Measurements from ENCODE around the gene CASP1. TPM values are rescaled to one million over a fixed set of nuclear protein-coding genes. Genes with fewer than 3 reads are reported as not detected.
"Not testable (repeated sequence)": the region's sequence is repeated elsewhere in the genome, so short reads cannot be mapped to it uniquely, and the experiment has no call there.

The CASP1 gene
- total RNA-seq: 10 to 100 TPM; 26.5 to 30.3 TPM

DNA sequence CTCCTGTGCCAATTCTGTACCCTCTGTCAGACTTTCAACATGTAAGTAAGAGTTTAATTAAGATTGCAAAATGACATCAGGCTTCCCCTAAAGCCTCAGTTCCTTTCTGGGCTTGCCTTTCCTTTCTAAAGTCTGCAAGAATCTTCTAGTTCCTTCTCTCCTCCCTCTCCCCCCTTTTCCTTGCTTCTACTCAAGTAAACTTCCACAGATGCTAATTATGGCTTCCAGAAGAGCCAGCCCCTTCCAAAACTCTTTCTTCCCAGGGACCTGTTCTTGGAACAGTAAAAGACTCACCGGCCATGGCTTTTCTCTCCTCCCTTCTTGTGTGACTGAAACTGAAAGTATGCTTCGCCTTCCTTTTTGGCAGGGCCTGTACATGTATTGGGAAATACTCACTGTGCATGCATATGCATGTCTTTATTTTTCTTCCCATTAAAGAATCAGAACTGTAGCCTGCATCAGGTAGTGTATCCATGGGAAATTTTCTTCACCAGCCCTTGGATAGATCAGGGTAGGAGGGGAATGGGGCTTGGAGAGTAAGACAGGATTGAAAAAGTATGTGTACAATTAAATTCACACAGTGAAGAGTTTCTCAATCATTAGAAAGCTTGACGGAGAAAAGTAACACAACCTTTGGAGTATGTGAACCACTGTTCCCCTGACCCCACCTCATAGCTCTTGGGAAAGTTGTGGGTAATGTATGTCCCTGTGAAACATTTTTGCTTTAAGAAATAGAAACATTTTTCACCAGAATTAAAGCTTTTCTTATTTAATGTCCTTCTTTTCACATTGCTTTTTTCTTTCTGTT is at the start of gene CASP1:
CASP1 (minus strand) TSS at position 332 of the 808 bp plus-strand sequence; CDS start at position 301, 31 bp downstream.
- ChIA-PET CTCF (interaction anchor here (0.6 to 0.8 kb wide), 2 partner anchors 14 to 86 kb away, joined by 3 read pairs; no protein-coding TSS in a partner anchor), POLR2A (interaction anchor here (0.6 kb wide), 1 partner anchor 68 kb away, joined by 3 read pairs; no protein-coding TSS in a partner anchor)

DNA sequence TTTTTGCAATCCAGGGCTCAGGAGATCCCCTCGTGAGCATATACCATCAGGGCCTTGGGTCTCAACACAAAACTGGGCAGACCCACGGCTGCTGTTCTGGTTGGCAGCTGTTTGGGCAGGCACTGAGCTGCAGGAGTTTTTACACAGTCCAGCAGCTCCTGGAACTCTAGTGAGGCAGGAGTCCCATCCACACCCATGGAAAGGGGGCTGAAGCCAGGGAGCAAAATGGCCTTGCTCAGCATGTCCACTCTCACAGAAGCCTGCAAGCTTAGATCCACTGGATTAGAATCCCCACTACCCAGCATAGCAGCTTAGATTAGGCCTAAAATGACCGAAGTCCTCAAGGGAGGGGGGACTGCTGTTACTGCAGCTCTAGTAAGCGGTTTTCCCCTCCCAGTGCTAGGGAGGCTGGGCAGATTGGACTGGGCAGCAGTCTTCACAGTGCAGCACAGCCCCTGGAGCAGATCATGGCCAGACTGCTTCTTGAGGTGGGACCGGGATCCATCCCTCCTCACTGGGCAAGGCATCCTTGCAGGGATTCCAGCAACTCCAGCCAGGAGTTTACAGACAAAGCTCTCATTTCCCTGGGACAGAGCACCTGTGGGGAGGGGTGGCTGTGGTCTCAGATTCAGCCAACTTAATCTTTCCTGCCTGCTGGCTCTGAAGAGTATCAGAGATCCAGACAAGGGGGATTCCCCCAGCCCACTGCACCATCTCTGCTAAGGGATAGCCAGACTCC is 46.6 kb upstream of the CASP1 start:
- ChIA-PET CTCF (no interaction called here), POLR2A (no interaction called here)

DNA sequence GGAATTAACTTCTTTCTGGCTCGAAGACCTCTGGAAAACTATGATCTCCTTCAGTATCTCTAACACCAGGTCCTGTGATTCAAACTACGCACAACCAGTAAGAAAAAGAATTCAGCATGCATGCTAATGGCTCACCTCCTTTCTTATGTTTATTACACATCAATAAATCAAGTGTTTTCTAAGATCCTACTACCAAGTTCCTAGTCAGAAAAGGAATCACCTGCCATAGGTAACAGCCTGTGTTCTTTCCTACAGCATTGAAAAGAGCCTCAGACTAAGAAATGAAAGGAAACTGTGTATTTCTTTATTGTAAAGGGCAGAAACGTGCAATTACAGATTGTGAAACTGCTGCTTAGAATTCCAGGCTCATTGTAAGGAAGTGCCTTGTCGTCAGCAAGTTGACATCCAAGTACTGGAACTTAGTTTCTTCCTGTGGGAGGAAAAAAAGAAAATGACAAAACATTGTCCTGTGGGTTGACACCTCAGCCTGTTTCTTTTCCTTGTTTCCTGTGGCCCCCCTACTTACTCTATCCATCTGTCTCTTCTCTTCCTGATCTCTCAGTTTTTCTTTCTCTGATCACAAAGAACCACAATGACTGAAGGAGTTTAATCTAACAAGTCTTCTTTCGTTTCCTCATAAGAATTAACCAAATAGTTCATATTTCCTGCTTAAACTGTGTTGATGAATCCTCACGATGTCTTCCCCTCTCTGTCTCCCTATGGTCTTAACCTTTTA is 45.4 kb upstream of the CASP1 start:
- CTCF ChIA-PET: not testable (repeated sequence)

DNA sequence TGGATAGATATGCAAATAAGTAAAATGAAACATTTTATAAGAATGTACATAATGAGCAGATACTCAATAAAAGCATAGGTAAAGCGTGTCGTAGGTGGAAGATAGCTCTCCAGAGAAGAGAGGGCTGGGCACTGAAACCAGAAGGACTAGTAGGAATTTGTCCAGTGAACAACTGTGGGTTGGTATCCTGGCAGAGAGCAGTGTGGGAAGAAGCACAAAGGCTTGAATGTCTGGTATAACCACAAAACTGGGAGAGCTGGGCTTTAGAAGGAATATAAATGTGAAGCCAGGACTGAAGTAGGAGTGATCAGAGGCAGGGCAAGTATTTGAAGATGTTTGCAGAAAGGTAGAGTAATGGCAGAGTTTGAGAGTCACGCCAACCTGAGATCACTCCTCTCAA is 43.3 kb upstream of the CASP1 start:
- POLR2A ChIA-PET: interaction anchor here (0.7 kb wide), 1 partner anchor 23 kb away, joined by 3 read pairs; no protein-coding TSS in a partner anchor

More for the DNA sequence above, 45.4 kb upstream of the CASP1 start:
- POLR2A ChIA-PET: not testable (repeated sequence)

DNA sequence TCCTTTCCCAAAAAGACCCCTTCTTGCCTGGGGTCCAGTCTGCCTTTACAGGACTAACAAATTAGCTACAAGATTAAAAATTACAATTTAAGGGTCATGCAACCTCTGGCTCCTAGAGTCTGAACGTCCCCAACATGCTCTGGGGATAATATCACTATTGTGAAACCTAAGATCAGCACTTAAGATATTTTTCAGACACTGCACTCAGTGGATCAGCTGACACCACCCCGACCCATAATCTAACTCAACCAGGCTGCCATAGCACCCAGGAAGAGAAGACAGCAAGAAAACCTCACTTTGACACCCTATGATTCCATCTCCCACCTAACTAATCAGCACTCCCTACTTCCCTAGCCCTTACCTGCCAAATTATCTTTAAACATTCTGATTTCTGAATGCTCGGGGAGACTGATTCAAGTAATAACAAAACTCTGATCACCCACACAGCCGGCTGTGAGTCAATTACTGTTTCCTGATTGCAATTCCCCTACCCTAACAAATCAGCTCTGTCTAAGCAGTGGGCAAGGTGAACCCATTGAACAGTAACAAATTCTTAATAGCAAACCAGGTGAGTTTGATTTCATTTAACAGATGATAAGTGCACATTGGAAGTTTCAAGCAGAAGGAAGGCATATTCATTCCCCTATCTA is 42.3 kb upstream of the CASP1 start:
- CTCF ChIA-PET, POLR2A ChIA-PET: not testable (repeated sequence)

More for the DNA sequence above, 43.3 kb upstream of the CASP1 start:
- CTCF ChIA-PET: no interaction called here

DNA sequence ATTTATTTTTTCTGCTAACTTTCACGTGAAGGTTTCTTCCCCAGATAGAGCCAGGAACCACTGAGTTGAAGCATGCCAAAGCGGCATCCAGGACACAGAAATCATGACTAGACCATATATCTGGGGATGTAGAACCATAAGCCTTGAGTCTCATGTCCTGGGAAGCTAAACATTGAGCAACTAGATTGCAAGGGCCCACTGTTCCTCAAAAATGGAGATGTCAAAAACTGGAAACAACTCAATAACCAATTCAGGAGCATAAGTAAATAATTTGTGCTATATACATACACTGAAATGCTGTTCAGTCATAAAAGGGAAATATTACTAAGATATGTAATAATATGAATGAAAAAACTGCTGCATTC is 39.2 kb upstream of the CASP1 start:
- ChIA-PET POLR2A (no interaction called here), CTCF (no interaction called here)

DNA sequence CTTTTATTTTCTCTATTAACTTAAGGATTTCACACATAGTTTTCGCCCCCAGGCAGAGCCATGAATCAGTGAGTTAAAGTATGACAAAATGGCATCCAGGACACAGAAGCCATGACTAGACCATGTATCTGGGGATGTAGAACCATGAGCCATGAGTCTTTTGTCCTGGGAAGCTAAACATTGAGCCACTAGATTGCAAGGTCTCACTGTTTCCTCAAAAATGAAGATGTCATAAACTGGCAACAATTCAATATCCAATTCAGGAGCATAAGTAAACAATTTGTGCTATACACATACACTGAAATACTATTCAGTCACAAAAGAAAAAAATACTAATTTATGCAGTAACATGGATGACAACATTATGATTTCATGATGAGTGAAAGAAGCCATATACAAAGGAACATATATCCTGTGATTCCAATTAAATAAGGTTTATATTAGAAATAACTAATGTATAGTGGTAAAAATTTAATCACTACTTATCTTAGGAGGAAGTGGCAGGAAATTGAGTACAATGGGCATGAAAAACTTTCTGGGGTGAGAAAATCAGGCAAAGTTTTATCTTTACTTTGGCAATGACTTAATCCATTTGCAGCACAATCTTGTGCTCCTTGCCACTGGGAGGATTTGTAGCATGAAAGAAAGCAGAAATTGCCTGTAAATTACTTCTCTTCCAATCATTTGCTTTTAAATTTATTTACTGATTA is 38.7 kb upstream of the CASP1 start:
- CTCF ChIA-PET: no interaction called here
- POLR2A ChIA-PET: no interaction called here

DNA sequence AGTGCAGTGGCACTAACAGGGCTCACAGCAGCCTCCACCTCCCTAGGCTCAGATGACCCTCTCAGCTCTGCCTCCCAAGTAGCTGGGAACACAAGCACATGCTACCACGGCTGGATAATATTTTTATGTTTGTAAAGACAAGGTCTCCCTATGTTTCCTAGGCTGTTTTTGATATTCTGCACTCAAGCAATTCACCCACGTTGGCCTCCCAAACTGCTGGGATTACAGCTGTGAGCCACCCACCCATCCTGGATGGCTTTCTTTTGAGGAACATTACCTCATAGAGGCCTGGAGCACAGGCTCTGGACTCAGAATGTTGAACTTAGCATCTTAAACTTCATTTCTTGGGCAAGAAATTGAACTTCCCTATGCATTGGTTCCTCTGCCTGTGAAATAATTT is 37.1 kb upstream of the CASP1 start:
- POLR2A ChIA-PET, CTCF ChIA-PET: not testable (repeated sequence)

DNA sequence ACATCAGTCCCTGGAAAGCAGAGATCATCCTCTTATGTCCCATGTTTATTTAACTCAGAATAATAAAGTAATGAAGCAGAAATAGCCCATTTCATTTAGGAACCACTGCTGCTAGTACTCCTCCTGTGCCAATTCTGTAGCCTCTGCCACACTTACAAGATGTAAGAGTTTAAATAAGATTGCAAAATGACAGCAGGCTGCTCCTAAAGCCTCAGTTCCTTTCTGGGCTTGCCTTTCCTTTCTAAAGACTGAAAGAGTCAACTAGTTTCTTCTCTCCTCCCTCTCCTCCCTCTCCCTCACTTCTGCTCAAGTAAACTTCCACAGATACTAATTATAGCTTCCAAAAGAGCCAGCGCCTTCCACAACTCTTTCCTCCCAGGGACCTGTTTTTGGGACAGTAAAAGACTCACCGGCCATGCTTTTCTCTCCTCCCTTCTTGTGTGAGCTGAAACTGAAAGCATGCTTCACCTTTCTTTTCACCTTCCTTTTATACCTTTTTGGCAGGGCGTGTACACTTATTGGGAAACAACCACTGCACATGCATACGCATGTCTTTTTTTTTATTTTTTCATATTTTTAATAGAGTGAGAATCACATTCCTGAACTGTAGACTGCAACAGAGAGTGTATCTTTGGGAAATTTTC is 36.3 kb upstream of the CASP1 start:
- CTCF ChIA-PET: no interaction called here
- POLR2A ChIA-PET: no interaction called here

DNA sequence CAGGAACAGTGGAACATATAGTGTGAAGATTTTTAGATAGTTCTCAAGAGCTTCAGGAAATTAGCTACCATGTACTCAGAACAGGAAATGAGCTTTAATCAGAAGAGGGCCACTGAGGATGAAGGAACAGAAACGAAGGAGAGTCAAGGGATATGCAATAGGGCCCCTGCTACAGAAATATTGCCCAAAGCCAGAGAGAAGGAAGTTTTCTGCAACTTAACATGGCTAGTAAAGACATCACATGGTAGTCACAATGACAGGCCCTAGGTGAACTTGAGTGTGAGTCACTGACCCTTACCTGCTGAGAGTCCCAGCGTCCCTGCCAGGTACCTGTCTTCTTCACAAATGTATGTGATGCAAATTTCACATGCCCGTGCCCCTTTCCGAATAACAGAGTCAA is 35.4 kb upstream of the CASP1 start:
- CTCF ChIA-PET: no interaction called here
- POLR2A ChIA-PET: no interaction called here

DNA sequence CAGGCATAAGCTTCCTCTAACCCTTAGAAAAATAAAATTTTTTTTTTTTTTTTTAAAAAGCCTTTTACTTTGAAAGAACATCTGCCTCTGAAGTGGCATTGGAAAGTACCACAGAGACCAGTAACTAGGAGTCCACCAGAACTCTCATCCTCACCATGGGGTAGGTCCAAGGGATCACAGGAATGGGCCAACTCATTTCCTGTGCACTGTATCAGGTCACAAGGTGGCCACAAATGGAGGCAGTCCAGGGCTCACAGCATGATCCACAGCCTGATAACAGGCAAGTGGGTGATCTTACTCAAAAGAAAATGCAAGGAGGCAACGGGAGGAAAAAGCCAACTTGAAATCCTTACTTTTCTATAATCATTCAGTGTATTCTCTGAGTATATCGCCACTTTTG is 34.8 kb upstream of the CASP1 start:
- POLR2A ChIA-PET, CTCF ChIA-PET: not testable (repeated sequence)

DNA sequence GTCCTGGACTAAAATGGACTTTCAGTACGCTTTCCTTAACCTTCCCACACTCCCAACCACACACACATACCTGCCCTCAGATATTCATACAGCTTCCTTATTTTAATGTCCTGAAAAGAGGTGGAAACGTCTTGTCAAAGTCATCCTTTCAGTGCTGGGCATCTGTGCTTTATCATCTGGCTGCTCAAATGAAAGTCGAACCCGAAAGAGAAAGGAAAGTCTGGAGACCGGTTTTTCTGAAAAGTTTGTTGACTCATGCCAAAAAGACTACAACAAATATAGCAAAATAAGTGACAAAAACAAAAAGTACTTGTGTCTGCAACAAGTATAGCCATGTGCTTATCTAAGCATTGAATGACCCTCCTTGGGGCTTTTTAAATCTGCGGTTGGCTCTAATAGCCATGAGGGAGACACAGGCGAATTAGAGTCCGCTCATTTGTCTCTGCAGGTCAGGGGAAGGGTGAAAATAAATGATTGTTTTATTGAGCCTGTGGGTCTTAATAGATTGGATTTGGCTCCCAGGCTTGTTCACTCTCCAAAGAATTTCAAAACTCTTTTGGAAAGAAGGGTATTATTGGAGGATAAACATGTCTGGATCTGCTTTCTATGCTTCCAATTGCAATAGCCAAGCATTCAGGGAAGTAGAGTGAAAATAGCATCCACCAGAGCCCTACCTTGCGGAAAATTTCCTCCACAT is 28.4 kb upstream of the CASP1 start:
- POLR2A ChIA-PET, CTCF ChIA-PET: not testable (repeated sequence)

DNA sequence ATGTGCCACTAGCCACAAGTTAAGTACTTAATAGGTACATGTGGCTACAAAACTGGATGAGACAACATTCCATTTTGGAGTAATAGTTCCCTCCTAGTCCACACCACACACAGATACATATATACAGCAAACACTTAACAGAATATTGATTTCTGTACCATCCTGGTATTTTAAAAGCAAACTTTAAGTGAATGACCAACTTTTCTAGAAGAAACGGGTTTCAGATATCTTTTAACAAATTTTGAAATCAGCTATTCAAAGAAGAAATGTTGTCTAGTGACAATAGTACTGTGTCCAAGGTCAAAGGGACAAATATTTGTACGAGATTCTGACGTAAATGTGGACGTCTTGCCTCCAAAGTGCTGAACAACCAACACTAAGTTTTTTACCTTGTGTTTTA is 22.5 kb upstream of the CASP1 start:
- CTCF ChIA-PET: no interaction called here
- POLR2A ChIA-PET: no interaction called here

DNA sequence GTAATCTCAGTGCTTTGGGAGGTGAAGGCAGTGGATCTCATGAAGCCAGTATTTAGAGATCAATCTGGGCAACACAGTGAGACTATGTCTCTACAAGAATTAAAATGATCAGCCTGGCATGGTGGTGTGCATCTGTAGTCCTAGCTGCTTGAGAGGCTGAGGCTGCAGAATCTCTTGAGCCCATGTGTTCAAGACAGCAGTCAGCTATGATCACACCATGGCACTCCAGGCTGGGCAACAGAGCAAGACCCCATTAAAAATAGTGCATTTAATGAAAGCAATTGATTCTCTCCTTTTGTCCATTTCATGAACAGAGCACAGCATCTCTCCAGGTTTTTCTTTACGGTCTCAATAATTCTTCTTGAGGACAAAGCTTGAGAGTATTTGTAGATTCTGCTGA is 21.5 kb upstream of the CASP1 start:
- CTCF ChIA-PET: no interaction called here

DNA sequence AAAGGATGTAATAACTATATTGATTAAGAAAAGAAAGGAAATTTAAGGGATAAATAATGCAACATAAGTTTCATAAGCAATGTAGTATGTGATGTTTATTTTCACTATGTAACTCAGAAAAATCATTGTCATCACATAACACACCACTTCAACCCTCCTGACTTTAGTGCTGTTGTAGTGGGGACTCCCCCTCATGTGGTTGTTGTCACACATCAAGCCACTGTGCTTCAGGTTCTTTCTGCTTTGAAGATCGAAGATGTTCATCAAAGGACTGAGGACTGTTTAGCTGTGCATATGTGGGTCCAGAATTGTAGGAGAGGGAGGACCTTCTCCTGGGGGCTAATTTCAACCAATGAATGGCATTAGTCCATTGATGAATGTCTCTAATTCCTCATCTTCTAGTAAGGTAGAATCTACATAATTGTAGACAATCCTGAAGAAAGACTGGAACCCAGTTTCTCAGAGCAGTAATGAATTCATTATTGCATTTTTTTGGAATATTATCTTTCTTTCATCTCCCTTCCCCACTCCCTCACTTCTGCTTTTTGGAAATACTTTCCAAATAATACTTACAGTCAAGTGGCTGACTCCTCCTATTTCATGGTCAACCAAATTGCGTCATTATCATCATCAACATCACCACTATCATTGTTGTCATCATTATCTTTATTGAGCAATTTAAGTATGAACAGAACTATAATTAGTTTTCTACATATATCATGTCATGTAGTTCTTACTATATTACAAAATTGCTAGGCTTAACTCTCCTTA is 20.0 kb upstream of the CASP1 start:
- ChIA-PET CTCF (no interaction called here), POLR2A (no interaction called here)

More for the DNA sequence above, 21.5 kb upstream of the CASP1 start:
- POLR2A ChIA-PET: no interaction called here

DNA sequence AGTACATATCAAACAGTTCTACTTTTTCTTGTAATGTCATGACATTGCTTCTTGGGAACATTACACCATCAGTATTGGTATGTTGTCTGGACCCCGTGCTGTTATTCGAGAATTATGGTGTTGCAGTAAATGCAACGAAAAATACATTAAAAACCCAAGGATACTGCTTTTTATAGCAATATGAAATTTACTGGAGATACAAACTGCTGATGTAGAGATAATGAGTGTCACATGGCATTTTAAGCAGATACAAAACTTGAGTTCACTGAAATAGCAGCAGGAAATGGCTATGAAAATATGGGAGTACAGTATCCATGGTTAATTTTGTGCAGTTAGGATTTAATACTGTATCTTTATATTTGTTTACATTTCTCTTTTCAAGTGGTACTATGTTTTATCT is 17.5 kb upstream of the CASP1 start:
- CTCF ChIA-PET: no interaction called here
- POLR2A ChIA-PET: no interaction called here

DNA sequence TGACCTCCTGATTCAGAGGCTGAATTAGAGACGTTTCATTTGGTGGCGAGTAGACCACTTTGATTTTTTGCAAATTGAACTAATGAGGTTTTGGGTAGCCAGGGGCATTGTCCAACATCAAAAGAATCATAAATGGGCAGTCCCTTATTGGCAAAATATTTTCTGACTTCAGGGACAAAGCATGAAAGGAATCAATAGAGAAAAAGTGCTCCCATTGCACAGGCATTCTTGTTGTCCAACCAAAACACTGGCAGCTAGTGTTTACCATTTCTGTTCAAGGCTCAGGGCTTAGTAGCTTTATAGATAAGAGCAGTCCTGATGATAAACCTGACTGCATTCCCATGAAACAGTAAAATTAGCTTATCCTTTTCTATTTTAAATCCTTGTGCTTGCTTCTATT is 16.6 kb upstream of the CASP1 start:
- CTCF ChIA-PET: no interaction called here
- POLR2A ChIA-PET: no interaction called here

DNA sequence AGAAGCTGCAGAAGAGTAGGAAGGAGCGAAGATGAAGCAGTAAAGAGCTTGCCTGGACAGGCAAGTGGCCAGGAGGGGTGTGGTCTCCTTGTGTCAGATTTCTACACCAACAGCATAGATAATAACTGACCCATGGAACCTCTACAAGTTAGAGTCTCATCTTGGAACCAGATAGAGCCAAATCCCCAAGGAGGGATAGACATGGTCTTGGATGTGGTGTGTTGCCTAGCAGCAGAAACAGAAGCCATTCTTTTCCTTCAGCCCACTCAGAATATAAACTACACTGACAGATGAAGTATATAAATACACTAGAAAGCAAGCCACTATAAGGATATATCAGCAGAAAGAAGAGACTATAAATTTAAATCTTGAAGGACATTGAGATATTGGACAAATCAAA is 14.5 kb upstream of the CASP1 start:
- CTCF ChIA-PET: interaction anchor here (1.8 kb wide), 1 partner anchor 14 kb away, joined by 3 read pairs; no protein-coding TSS in a partner anchor
- POLR2A ChIA-PET: no interaction called here
